ENCODE results near the gene MRPL53.

GRCh38 chr2:74513605-74514367 lies 41.3 kb upstream of the MRPL53 start:
- TF ChIP-seq ZNF384 (IDR thresholded peaks at IDR 0.05) (no peak), BHLHE40 (IDR thresholded peaks at IDR 0.05; ENCODE audit: borderline replicate concordance) (no peak), TARDBP (IDR thresholded peaks at IDR 0.05) (no peak), FOXM1 (IDR thresholded peaks at IDR 0.05; ENCODE audit: borderline replicate concordance) (no peak), SP1 (IDR thresholded peaks at IDR 0.05) (no peak)
